Omental fat pad (tissue), 4 donors: ENCODE results near the gene DUOX1. TPM values are rescaled to one million over a fixed set of nuclear protein-coding genes. Genes with fewer than 3 reads are reported as not detected.

ENCODE experiments used
- ATAC-seq: fragments of 150-250 bp; one replicate; pipeline ENCODE4 v1.9.1; 2016; ENCODE audit warnings: mild to moderate bottlenecking, moderate library complexity; ENCODE audit not compliant: low FRiP score
- DNase-seq: peaks from one replicate; pipeline ENCODE4 v3.0.0-alpha.2; 2019; ENCODE audit warnings: low spot score
- CTCF ChIP-seq, 3 donors: fragments of 450-650 bp; IDR thresholded peaks; one replicate each; pipeline ENCODE4 v1.5.1; 2016 to 2017; ENCODE audit warnings: antibody characterized with exemption in 3 of 3, mild to moderate bottlenecking in 3 of 3, moderate library complexity in 2 of 3
- total RNA-seq, 4 donors: library from RNA; depleted of rRNA; stranded (reverse); fragments of >200 nt; gene quantifications; one replicate each; pipeline ENCODE4 v1.1.0, GENCODE V29; 2016

Gene DUOX1
- total RNA-seq, 4 donors from 2014 or later, result 1.4 to 6.9 (median 2.0) TPM

GRCh38 chr15:45113380-45113990 lies 16.3 kb upstream of the DUOX1 start:
- DNase-seq (no peak), ATAC-seq (no peak)
- no peak for TF ChIP-seq CTCF (IDR thresholded peaks at IDR 0.05)

DNA sequence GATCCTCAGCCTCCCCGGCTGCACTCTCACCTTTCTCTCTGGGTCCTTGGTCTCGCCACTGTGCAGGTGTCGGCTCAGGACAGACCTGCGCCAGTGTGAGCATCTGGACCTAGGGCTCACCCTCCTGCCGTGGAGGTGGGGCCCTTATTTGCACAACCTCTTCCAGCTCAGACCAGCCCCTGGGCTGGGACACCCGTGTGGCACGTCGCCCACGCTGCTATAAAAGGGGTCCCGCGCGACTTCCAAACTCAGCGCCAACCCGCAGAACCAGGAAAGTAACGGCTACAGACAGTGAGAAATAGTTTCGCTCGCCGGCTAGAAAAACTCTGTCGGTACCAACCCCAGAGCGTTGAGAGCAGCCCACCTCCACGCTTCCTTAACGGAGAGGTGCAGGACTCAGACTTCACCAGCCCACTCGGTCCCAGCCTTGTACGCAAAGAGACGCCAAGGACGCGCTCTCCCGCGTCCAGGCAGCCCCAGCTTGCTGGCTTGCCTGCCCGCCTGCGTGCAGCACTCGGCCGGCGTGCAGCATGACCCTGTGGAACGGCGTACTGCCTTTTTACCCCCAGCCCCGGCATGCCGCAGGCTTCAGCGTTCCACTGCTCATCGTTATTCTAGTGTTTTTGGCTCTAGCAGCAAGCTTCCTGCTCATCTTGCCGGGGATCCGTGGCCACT lies 15.6 kb upstream of the DUOX1 start, which contains the start of the genes DUOX2 and DUOXA2:
TSS of gene DUOX2 (minus strand) at position 97 of the 675 bp plus-strand sequence. CDS start 761 bp downstream, outside the sequence.
TSS of gene DUOXA2 (plus strand) at position 251 of the 675 bp plus-strand sequence. CDS start at position 531, 280 bp downstream.
- no peak for TF ChIP-seq CTCF (IDR thresholded peaks at IDR 0.05)
- DNase-seq (no peak), ATAC-seq (peak; percentile 11)

- ATAC-seq, result no peak
- no peak for TF ChIP-seq CTCF (IDR thresholded peaks at IDR 0.05)
- no peak for DNase-seq
Observed at GRCh38 chr15:45114751-45115085, 15.1 kb upstream of the DUOX1 start.

- ATAC-seq (no peak), DNase-seq (no peak)
- no peak for TF ChIP-seq CTCF (IDR thresholded peaks at IDR 0.05)
Observed at GRCh38 chr15:45115312-45115820, 14.4 kb upstream of the DUOX1 start.

GRCh38 chr15:45116006-45116481 lies 13.8 kb upstream of the DUOX1 start:
- ATAC-seq (no peak), DNase-seq (no peak)
- no peak for TF ChIP-seq CTCF (IDR thresholded peaks at IDR 0.05)

GRCh38 chr15:45116482-45117307 lies 13.1 kb upstream of the DUOX1 start:
- no peak for DNase-seq
- ATAC-seq, result no peak
- no peak for TF ChIP-seq CTCF (IDR thresholded peaks at IDR 0.05)
